Right renal cortex interstitium (tissue), 3 donors: ENCODE data around the gene MRPL39. TPM values are rescaled to one million over a fixed set of nuclear protein-coding genes. Genes with fewer than 3 reads are reported as not detected.
"Not testable (repeated sequence)": the region's sequence is repeated elsewhere in the genome, so short reads cannot be mapped to it uniquely, and the experiment has no call there.

Source experiments
- DNase-seq, 3 donors: peaks; one replicate each; pipeline ENCODE4 v3.0.0-alpha.2; 2013; ENCODE audit warnings: low read depth in 3 of 3, low spot score in 2 of 3
- polyA plus RNA-seq, 3 donors: library from polyadenylated mRNA; unstranded; fragments of 120-200 nt; gene quantifications; one replicate each; pipeline ENCODE4 v1.2.1, GENCODE V29; 2013; ENCODE audit not compliant: insufficient read length in 3 of 3

The MRPL39 gene
- polyA plus RNA-seq = 10 to 100 TPM; 44.2 to 47.7 (median 45.6) TPM

DNA sequence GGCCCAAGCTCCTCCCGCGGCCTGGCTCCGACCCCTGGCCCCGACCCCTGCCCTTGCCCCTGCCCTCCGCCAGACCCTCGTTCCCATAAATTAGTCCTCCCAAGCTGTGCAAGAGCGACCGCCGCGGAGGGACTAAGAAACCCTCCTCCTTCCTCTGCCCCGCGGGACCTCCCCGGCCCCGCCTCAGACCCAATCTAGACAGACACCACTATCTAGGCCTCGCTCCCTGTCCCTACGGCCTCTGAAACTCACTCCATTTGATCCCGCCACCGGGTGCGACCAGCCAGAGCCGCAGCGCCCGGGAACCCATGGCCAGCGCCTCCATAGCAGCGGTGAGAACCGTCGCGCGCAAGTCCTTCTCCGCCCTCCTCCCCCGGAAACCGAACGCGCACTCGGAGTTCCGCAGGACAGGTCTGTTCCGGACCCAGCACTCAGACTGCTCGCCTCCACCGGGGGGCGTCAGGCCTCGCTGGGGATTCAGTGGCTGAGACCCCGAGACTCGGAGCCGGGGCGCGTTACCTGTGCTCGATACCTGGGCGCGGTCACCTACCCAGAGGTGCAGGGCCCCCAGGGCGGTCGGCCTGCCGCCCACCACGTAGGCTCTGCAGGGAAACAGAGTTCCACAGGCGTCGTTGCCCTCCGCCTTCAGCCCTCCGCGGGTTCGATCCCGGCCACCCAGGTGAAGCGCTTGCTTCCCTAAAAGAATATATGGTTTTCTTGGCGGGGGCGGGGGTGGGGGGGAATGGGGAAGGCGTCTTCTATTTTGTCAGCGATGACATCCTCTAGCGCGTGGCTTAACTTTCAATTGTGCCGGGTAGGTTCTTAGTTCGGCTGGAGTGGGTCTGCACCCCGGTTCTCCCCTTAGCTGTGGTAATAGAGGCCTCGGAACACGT, at the start of gene MRPL39:
MRPL39 (minus strand) TSS at position 331 of the 893 bp plus-strand sequence; CDS start at position 325, 6 bp downstream.
- DNase-seq = peak; percentile 63 to 80 (median 77)

DNA sequence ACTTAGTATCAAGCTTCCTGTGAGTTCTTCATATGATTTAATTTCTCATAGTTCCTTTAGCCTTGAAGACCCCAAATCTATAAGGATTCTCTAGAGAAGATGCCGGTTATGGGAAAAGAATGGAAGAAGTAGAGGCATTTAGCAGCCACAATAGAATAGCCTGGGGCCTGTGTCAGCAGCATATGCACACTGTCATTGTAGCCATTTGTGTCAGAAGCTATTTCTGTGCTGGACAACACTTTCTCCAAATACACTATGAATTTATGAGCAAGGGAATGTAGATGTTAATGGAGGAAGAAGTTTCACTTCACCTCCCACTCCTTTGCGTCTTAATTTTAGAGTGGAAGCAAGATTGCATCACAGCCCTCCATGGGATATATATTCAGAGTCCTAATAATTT, 49.1 kb upstream of the MRPL39 start:
- no peak for DNase-seq

DNA sequence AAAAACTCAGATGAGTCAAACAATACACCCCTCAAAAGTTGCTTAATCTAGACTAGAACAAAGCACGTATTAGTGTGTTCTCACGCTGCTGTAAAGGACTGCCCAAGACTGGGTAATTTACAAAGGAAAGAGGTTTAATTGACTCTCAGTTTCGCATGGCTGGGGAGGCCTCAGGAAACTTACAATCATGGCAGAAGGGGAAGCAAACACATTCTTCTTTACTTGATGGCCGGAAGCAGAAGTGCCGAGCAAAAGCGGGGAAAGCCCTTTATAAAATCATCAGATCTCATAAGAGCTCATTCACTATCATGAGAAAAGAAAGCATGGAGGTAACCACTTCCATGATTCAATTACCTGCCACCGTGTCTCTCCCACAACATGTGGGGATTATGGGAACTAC, 41.9 kb upstream of the MRPL39 start:
- DNase-seq = no peak

DNA sequence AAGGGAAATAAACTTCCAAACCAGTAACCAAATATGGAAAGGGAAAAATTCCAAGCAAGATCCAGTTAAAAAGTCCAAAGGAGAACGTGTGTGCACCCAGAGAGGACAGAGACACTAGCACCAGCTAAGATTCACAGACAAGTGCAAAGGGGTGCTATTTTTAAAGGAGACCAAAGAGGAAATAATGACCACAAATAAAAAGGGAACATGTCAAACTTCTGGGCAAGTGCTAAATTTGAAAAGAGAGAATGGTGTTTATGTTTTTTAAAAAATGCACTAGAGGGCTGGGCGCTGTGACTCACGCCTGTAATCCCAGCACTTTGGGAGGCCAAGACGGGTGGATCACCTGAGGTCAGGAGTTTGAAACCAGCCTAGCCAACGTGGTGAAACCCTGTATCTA, 40.4 kb upstream of the MRPL39 start:
- no peak for DNase-seq

DNA sequence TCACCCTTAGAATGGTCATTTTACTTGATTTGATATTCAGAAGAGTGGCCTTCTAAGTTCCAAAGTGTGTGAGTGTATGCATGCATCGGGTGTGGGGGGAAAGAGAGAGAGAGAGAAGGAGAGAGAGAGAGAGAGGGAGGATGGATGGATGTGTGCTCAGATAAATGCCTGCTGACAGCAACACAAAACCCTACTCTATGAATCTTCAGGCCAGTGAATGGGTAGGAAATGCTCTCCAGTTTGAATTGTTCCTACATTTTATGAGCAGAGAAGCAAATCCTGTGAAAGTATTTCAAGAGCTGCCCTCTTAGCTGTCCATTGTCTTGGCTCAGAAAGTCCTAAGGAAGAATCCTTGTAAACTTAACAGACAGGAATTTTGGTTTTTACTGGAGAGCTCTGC, 39.2 kb upstream of the MRPL39 start:
- DNase-seq = no peak

DNA sequence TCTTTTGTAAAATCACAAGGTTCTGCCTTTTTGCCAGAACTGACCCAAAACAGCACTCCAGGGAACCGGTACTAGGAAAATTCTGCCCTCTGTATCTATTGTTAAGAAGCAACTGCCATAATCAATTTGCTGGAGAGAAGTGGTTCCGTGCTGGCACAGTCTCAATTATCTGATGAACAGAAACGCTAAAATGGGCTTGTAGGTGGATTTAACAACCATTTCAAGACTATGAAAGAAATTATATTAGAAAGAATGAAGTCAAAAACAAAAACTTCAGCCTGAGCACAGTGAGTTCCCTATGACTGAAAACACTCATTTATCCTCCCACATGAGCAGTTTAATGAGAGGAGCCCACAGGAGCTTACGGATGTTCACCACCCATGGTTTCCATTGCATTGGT, 36.2 kb upstream of the MRPL39 start:
- DNase-seq = no peak

DNA sequence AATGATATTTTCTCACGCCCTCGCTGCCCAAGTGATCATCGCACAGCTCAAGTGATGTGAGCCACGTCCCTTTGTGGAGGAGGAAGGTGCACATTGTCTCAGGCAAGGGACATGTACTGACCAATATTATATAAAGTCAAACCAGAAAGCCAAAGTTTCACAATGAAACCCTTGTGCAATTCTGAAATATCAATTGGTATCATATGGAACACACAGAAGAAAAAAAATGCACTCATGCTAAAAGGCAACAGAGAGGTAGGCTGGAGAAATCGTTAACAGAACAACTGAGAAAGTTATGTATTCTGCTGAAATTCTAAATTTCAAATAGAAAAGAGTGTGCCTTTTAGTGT, 33.6 kb upstream of the MRPL39 start:
- DNase-seq = no peak

DNA sequence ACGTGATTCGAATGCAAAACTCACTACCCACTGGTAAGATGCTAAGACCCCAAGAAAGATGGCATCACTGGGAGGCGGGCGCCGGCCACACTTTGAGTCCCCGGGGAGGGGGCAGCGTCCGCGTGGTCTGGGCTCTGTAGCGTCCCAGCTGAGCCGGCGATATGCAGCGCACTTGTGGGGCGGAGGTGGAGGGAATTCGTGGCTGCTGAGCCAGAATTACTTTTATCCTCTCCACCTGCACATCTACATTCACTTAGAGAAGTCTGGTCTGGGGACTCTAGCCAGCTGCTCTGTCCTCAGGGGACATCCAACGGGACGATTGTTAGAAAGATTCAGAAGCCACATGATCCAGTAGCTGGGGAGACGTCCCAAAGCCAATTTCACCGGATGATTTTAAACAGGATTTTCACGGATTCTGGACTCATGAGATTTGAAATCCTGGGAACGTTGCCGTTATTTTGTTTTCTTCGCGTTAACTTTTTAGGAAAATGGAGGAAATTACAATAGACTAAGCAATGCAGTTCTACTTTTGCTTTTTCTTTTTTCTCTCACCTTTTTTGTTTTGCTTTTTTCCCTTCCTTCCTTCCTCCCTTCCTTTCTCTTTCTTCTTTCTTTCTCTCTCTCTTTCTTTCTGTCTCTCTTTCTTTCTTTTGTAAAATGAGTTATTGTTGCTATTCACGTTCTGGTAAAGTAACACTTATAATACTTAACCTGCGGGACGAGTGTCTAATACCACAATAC, 33.1 kb upstream of the MRPL39 start:
- DNase-seq = peak; percentile 12 to 26 (median 13)

- peak in 2 of 3 donors; percentile 15 to 33 for DNase-seq
Measured at GRCh38 chr21:25639551-25640201, 32.4 kb upstream of the MRPL39 start.

- DNase-seq = peak; percentile 23 to 36 (median 26)
Measured at GRCh38 chr21:25638660-25639550, 31.6 kb upstream of the MRPL39 start, which contains the start of gene JAM2. JAM2 (plus strand) TSS chr21:25639258; CDS start chr21:25639822, 564 bp downstream.

DNA sequence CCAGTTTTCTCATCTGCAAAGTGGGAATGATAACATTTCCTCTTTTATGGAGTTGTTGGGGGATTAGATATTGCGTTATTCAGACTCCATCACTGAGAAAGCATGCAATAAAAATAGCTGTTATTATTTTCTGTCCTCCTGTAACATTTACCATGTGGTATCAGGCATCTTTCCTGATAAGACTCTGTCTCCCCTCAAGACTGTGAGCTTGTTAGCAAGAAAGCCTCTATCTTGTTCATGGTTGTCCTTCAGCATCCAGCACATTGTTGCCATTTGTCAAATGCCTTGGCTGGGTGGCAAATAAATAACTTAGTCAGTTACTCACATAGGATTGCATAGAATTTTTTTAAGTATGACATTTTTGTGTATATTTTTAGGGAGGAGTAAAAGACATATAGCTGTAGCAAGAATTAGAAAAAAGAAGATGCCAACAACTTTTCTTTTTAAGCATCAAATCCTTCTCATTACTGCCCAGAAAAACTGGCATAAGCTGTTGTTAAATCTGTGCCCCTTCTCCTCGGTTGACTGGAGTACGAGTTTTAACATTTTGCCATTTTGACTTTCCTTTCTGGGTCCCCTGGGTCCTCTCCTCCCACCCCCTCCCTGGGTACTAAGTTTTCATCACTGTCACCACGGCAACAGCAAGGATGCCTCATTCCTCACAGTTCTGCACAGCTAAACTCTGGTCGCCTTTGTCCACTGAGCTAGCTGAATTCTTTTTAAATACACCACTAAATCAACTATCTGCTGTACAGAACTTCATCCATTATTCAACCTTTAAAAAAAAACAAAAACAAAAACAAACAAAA, 30.8 kb upstream of the MRPL39 start:
- peak in 2 of 3 donors; percentile 1 to 3 for DNase-seq

GRCh38 chr21:25636727-25637126, 29.4 kb upstream of the MRPL39 start:
- no peak for DNase-seq

DNA sequence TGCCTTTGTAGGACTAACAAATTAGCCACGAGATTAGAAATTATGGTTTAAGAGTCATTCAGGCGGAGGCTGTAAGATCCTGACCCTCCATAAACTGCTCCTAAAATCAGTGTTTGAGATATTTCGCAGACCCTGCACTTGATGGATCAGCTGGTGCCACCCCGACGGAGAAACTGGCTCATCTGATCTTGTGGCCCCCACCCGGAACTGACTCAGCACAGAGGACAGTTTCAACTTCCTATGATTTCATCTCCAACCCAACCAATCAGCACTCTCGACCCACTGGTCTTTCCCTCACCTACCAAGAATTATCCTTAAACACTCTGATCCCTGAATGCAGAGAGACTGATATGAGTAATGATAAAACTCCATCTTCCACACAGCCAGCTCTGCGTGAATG, 28.0 kb upstream of the MRPL39 start:
- DNase-seq = no peak

- DNase-seq = no peak
Measured at GRCh38 chr21:25632296-25632695, 25.0 kb upstream of the MRPL39 start.

GRCh38 chr21:25626757-25627156, 19.5 kb upstream of the MRPL39 start:
- DNase-seq = no peak

- not testable (repeated sequence) for DNase-seq
Measured at GRCh38 chr21:25625776-25626555, 18.7 kb upstream of the MRPL39 start.

GRCh38 chr21:25625036-25625435, 17.8 kb upstream of the MRPL39 start:
- no peak for DNase-seq

DNA sequence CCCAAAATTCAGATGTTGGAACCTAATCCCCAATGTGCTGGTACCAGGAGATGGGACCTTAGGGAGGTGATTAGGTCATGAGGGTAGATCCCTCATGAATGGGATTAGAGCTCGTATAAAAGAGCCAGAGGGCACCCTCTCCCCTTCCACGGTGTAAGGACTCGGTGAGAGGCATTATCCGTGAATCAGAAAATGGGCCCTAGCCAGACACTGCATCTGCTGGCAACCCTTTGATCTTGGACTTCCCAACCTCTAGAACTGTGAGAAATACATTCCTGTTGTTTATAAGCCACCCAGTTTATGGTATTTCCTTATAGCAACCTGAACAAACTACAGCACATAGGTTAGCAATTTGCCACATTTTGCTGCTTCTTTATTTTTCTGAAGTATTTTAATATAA, 17.2 kb upstream of the MRPL39 start:
- DNase-seq = no peak

DNA sequence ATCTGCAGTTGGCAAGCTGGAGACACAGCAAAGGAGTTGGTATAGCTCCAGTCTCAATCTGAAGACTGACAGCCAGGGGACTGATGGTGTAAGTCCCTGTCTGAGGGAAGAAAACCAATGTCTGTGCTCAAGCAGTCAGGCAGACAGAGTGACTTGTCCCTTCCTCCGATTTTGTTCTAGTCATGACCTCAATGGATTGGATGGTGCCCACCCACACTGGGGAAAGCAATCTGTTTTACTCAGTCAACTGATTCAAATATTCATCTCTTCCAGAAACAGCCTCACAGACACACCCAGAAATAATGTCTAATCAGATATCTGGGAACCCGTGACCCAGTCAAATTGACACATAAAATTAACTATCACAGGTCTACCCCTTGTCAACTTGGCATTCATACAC, 11.9 kb upstream of the MRPL39 start:
- no peak for DNase-seq
